SK-N-SH (cell line): ENCODE measurements around the gene CUX1.

Source experiments
- CTCF ChIP-seq: fragments of 200-600 bp; sonication (generic); IDR thresholded peaks from 2 replicates; pipeline ENCODE4 v1.6.1; 2017; ENCODE audit warnings: antibody characterized with exemption, mild to moderate bottlenecking, moderate library complexity
- EP300 ChIP-seq, 2 experiments: IDR thresholded peaks; 2 replicates each; pipeline versions ENCODE4 v1.4.0 to v1.6.1; 2012; ENCODE audit warnings: borderline replicate concordance in 1 of 2, low read depth in 1 of 2, low read length in 1 of 2
- EZH2phosphoT487 ChIP-seq: fragments of 200-600 bp; sonication (generic); IDR thresholded peaks from 2 replicates; pipeline ENCODE4 v1.6.1; 2017; ENCODE audit warnings: low read depth, mixed run types, mild to moderate bottlenecking, antibody characterized with exemption, moderate library complexity, borderline replicate concordance
- FOXJ3 ChIP-seq: sonication (generic); formaldehyde crosslinking; IDR thresholded peaks from 2 replicates; pipeline ENCODE4 v1.5.1; 2020; ENCODE audit warnings: mild to moderate bottlenecking, missing genetic modification reagents
- FOXM1 ChIP-seq: IDR thresholded peaks from 2 replicates; pipeline ENCODE4 v1.4.0; 2012; ENCODE audit warnings: low read depth, mild to moderate bottlenecking
- GATA2 ChIP-seq: sonication (generic); formaldehyde crosslinking; IDR thresholded peaks from 2 replicates; pipeline ENCODE4 v1.5.0; 2020; ENCODE audit warnings: mild to moderate bottlenecking, missing genetic modification reagents
- JUND ChIP-seq: IDR thresholded peaks from 2 replicates; pipeline ENCODE4 v1.4.0; 2012
- MAX ChIP-seq: IDR thresholded peaks from 2 replicates; pipeline ENCODE4 v1.4.0; 2012; ENCODE audit warnings: low read depth
- MXI1 ChIP-seq: IDR thresholded peaks from 2 replicates; pipeline ENCODE4 v1.6.1; 2012; ENCODE audit warnings: mild to moderate bottlenecking, low read depth, low read length, improper control_type of control experiment
- POLR2AphosphoS5 ChIP-seq: IDR thresholded peaks from 2 replicates; pipeline ENCODE4 v1.6.1; 2012; ENCODE audit warnings: low read depth, low read length
- REST ChIP-seq: IDR thresholded peaks from 2 replicates; pipeline ENCODE4 v1.6.1; 2012; ENCODE audit warnings: mild to moderate bottlenecking, low read depth, low read length, moderate library complexity
- RFX5 ChIP-seq: IDR thresholded peaks from 2 replicates; pipeline ENCODE4 v1.6.1; 2012; ENCODE audit warnings: mild to moderate bottlenecking, improper control_type of control experiment, low read length
- TAF1 ChIP-seq: IDR thresholded peaks from 2 replicates; pipeline ENCODE4 v1.6.1; 2012; ENCODE audit warnings: low read depth, mild to moderate bottlenecking, low read length, moderate library complexity, borderline replicate concordance
- TCF12 ChIP-seq: IDR thresholded peaks from 2 replicates; pipeline ENCODE4 v1.4.0; 2012

GRCh38 chr7:102096706-102097427 is 279.4 kb downstream of the CUX1 start:
- TF ChIP-seq TCF12 (no peak), CTCF (no peak), POLR2AphosphoS5 (no peak), EP300 (IDR thresholded peaks at IDR 0.05; ENCODE audit: borderline replicate concordance in 1 of 2, low read depth in 1 of 2, low read length in 1 of 2) (no peak), GATA2 (CRISPR knock-in tag) (no peak), MAX (no peak), FOXJ3 (CRISPR knock-in tag) (no peak), JUND (no peak), REST (no peak), TAF1 (no peak), EZH2phosphoT487 (no peak), RFX5 (no peak), MXI1 (no peak), FOXM1 (no peak)
